KBM-7 (cell line): ENCODE data around the gene LRIT3.

Experiments
- DNase-seq: peaks from one replicate; pipeline ENCODE4 v3.0.0-alpha.2; 2015
- in situ Hi-C: fragments of 300-500 bp; cut with MboI; formaldehyde crosslinking; loops from 2 replicates; pipeline ENCODE4 v1.14.3; 2020; ENCODE audit warnings: low sequenced_read_pairs, low pct_unique_long_range_greater_than_20kb, mixed read lengths

LRIT3 gene

GRCh38 chr4:109879636-109880314 lies 31.9 kb downstream of the LRIT3 start:
- in situ Hi-C loops = no loop called here
- no peak for DNase-seq

GRCh38 chr4:109886303-109886702 lies 38.4 kb downstream of the LRIT3 start:
- DNase-seq = no peak
- in situ Hi-C loops = no loop called here

GRCh38 chr4:109887071-109887470 lies 39.2 kb downstream of the LRIT3 start:
- in situ Hi-C loops = no loop called here

GRCh38 chr4:109890076-109890475 lies 42.2 kb downstream of the LRIT3 start:
- no peak for DNase-seq
- in situ Hi-C loops = no loop called here

More at GRCh38 chr4:109887071-109887470, 39.2 kb downstream of the LRIT3 start:
- DNase-seq = no peak

GRCh38 chr4:109902559-109903251 lies 54.8 kb downstream of the LRIT3 start:
- in situ Hi-C loops = no loop called here
- DNase-seq = no peak

GRCh38 chr4:109908731-109909130 lies 60.8 kb downstream of the LRIT3 start:
- no peak for DNase-seq
- in situ Hi-C loops = no loop called here

- no peak for DNase-seq
- in situ Hi-C loops = no loop called here
These were observed 62.3 kb downstream of the LRIT3 start for GRCh38 chr4:109910256-109910655.

- peak; percentile 45 for DNase-seq
These were observed 65.0 kb downstream of the LRIT3 start, which contains the start of gene EGF for GRCh38 chr4:109912706-109913595. Gene EGF, plus strand, starts transcription at chr4:109912883. Its CDS starts 453 bp downstream, at chr4:109913336.

GRCh38 chr4:109913596-109914241 lies 65.8 kb downstream of the LRIT3 start:
- DNase-seq = peak; percentile 10
- in situ Hi-C loops = no loop called here

More at GRCh38 chr4:109912706-109913595, 65.0 kb downstream of the LRIT3 start, which contains the start of gene EGF:
- in situ Hi-C loops = no loop called here

GRCh38 chr4:109914322-109914721 lies 66.4 kb downstream of the LRIT3 start:
- DNase-seq = no peak
- in situ Hi-C loops = no loop called here

- in situ Hi-C loops = no loop called here
These were observed 67.6 kb downstream of the LRIT3 start for GRCh38 chr4:109915385-109916026.

GRCh38 chr4:109916027-109916409 lies 68.1 kb downstream of the LRIT3 start:
- in situ Hi-C loops = no loop called here
- DNase-seq = no peak

More at GRCh38 chr4:109915385-109916026, 67.6 kb downstream of the LRIT3 start:
- DNase-seq = no peak

- in situ Hi-C loops = no loop called here
These were observed 73.5 kb downstream of the LRIT3 start for GRCh38 chr4:109921384-109921808.

More at GRCh38 chr4:109921384-109921808, 73.5 kb downstream of the LRIT3 start:
- DNase-seq = no peak
